Mesenchymal stem cell (in vitro differentiated cells and primary cell): Measurements from ENCODE around the gene OR6B3.

Experiments used
- DNase-seq: peaks from one replicate; pipeline ENCODE4 v3.0.0-alpha.2; 2013
- H2AFZ ChIP-seq: one replicate; pipeline ENCODE4 v1.6.1; 2013; ENCODE audit warnings: low read depth, mild to moderate bottlenecking, control low read depth, inconsistent platforms, low read length, moderate library complexity
- H2AK5ac ChIP-seq: 2 replicates; pipeline ENCODE4 v1.6.1; 2013; ENCODE audit warnings: low read length, moderate library complexity, mild to moderate bottlenecking, inconsistent platforms; ENCODE audit not compliant: severe bottlenecking
- H2BK120ac ChIP-seq: one replicate; pipeline ENCODE4 v1.6.1; 2013; ENCODE audit warnings: low read depth, mild to moderate bottlenecking, inconsistent platforms, low read length, moderate library complexity
- H2BK12ac ChIP-seq, 2 experiments: one replicate each; pipeline ENCODE4 v1.6.1; 2013; ENCODE audit warnings: inconsistent platforms in 2 of 2, low read length in 2 of 2, mild to moderate bottlenecking in 2 of 2, moderate library complexity in 2 of 2, control low read depth in 1 of 2
- H2BK15ac ChIP-seq: one replicate; pipeline ENCODE4 v1.6.1; 2013; ENCODE audit warnings: mild to moderate bottlenecking, low read depth, inconsistent platforms; ENCODE audit not compliant: poor library complexity, severe bottlenecking
- H2BK5ac ChIP-seq: 2 replicates; pipeline ENCODE4 v1.6.1; 2013; ENCODE audit warnings: low read depth, mild to moderate bottlenecking, low read length, control low read depth, inconsistent platforms; ENCODE audit not compliant: poor library complexity, severe bottlenecking
- H3K14ac ChIP-seq, 2 experiments: one replicate each; pipeline ENCODE4 v1.6.1; 2013; ENCODE audit warnings: inconsistent platforms in 2 of 2, low read length in 2 of 2, control low read depth in 1 of 2, mild to moderate bottlenecking in 1 of 2, moderate library complexity in 1 of 2
- H3K18ac ChIP-seq, 2 experiments: one replicate each; pipeline ENCODE4 v1.6.1; 2013; ENCODE audit warnings: inconsistent platforms in 2 of 2, low read length in 2 of 2, control low read depth in 1 of 2, low read depth in 1 of 2, mild to moderate bottlenecking in 1 of 2
- H3K23ac ChIP-seq, 2 experiments: one replicate each; pipeline ENCODE4 v1.6.1; 2013; ENCODE audit warnings: inconsistent platforms in 2 of 2, low read length in 2 of 2, mild to moderate bottlenecking in 2 of 2, moderate library complexity in 2 of 2, control low read depth in 1 of 2
- H3K27ac ChIP-seq: 2 replicates; pipeline ENCODE4 v1.5.1; 2013; ENCODE audit warnings: mild to moderate bottlenecking, moderate library complexity, low read length, control low read depth, inconsistent platforms; ENCODE audit not compliant: poor library complexity, severe bottlenecking
- H3K27me3 ChIP-seq, 2 experiments: 2 replicates each; pipeline versions ENCODE4 v1.6.1 to v1.7.0; 2013; ENCODE audit warnings: low read length in 2 of 2, mild to moderate bottlenecking in 2 of 2, moderate library complexity in 2 of 2, control low read depth in 1 of 2, inconsistent platforms in 1 of 2; ENCODE audit not compliant: control insufficient read depth in 1 of 2, insufficient read depth in 1 of 2
- H3K36me3 ChIP-seq, 2 experiments: 2 replicates each; pipeline versions ENCODE4 v1.6.1 to v1.7.0; 2013; ENCODE audit warnings: low read length in 2 of 2, control low read depth in 1 of 2, inconsistent platforms in 1 of 2, low read depth in 1 of 2, mild to moderate bottlenecking in 1 of 2; ENCODE audit not compliant: insufficient read depth in 2 of 2, control insufficient read depth in 1 of 2
- H3K4ac ChIP-seq, 2 experiments: one replicate each; pipeline ENCODE4 v1.6.1; 2013; ENCODE audit warnings: inconsistent platforms in 2 of 2, low read length in 2 of 2, mild to moderate bottlenecking in 2 of 2, moderate library complexity in 2 of 2, control low read depth in 1 of 2, low read depth in 1 of 2
- H3K4me1 ChIP-seq: 2 replicates; pipeline ENCODE4 v1.6.1; 2013; ENCODE audit warnings: low read depth, low read length, control low read depth; ENCODE audit not compliant: control insufficient read depth, insufficient read depth
- H3K4me2 ChIP-seq: 2 replicates; pipeline ENCODE4 v1.6.1; 2013; ENCODE audit warnings: low read length, mild to moderate bottlenecking, inconsistent platforms; ENCODE audit not compliant: poor library complexity, severe bottlenecking
- H3K4me3 ChIP-seq, 2 experiments: 2 replicates each; pipeline versions ENCODE4 v1.5.1 to v1.7.0; 2013; ENCODE audit warnings: low read length in 2 of 2, mild to moderate bottlenecking in 2 of 2, control low read depth in 1 of 2, low read depth in 1 of 2; ENCODE audit not compliant: insufficient read depth in 1 of 2
- H3K79me1 ChIP-seq: replicated peaks from 2 replicates; pipeline ENCODE4 v1.6.1; 2013; ENCODE audit warnings: mild to moderate bottlenecking, control low read depth, low read length, inconsistent platforms; ENCODE audit not compliant: poor library complexity, severe bottlenecking
- H3K9ac ChIP-seq: 2 replicates; pipeline ENCODE4 v1.7.0; 2013; ENCODE audit warnings: mild to moderate bottlenecking, low read length, moderate library complexity
- H3K9me3 ChIP-seq: 2 replicates; pipeline ENCODE4 v1.7.0; 2013; ENCODE audit warnings: mild to moderate bottlenecking, low read length; ENCODE audit not compliant: control insufficient read depth
- H4K8ac ChIP-seq: one replicate; pipeline ENCODE4 v1.6.1; 2013; ENCODE audit warnings: inconsistent platforms, mild to moderate bottlenecking, low read length, moderate library complexity
- H4K91ac ChIP-seq: one replicate; pipeline ENCODE4 v1.6.1; 2013; ENCODE audit warnings: mild to moderate bottlenecking, low read length, inconsistent platforms
- WGBS: methylation state at CpG from one replicate; pipeline ENCODE4 v1.1.7; 2013; ENCODE audit warnings: mixed read lengths; 5-methylcytosine and 5-hydroxymethylcytosine counted together

OR6B3 gene

DNA sequence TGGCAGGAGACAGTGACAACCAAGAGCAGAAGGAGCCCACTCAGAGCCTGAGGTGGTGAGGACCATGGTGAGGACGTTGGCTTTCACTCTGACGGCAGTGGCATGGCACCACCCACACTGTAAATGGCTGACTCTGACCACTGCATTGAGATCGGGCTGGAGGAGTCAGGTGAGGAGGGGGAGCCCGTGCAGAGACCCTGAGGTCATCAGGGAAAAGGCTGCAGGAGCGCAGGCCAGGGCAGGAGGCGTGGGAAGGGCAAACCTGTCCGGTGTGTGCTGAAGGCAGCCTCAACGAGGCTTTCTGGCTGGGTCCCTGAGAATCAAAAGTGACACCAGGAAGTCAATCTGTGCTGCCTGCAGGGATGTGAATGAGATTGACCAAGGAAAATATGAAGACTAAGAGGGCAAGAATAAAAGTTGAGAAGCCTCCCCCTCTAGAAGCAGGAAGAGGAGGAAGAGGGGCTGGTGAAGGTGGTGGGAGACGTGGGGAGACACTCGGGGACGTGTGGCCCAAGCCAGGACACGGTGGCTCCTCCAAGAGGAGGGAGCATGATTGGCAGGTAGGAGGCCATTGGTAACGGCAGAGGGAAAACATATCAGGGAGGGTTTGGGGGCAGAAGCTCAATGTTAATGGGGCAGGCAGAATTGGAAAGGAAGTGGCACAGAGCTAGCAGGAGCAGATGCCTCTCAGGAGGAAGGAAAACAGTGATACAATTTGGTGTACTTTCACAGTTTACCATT lies 2.0 kb upstream of the OR6B3 start:
- H2BK5ac ChIP-seq = no peak overlapping the region
- no peaks in the 10 kb centered on the region for H3K36me3 ChIP-seq
- H3K18ac ChIP-seq = no peak overlapping the region
- H4K8ac ChIP-seq = no peak overlapping the region
- no peak for DNase-seq
- H3K14ac ChIP-seq = no peak overlapping the region
- H3K4me2 ChIP-seq = no peak overlapping the region
- 60% methylated on average over 13 of the region's 13 CpGs for WGBS
- H3K4ac ChIP-seq = no peak overlapping the region
- peaks cover 5 to 93% of the 10 kb centered on the region in 2 experiments for H3K27me3 ChIP-seq
- H3K4me1 ChIP-seq = no peaks in the 10 kb centered on the region
- H3K27ac ChIP-seq = no peak overlapping the region
- no peak overlapping the region for H2BK120ac ChIP-seq
- H2BK15ac ChIP-seq = no peak overlapping the region
- no peak overlapping the region for H3K23ac ChIP-seq
- H3K4me3 ChIP-seq = no peak overlapping the region
- H2BK12ac ChIP-seq = no peak overlapping the region
- no peak overlapping the region for H3K9ac ChIP-seq
- H2AFZ ChIP-seq = no peak overlapping the region
- no peak overlapping the region for H2AK5ac ChIP-seq
- no peak overlapping the region for H4K91ac ChIP-seq
- no peaks in the 10 kb centered on the region for H3K79me1 ChIP-seq
- H3K9me3 ChIP-seq = no peaks in the 10 kb centered on the region

DNA sequence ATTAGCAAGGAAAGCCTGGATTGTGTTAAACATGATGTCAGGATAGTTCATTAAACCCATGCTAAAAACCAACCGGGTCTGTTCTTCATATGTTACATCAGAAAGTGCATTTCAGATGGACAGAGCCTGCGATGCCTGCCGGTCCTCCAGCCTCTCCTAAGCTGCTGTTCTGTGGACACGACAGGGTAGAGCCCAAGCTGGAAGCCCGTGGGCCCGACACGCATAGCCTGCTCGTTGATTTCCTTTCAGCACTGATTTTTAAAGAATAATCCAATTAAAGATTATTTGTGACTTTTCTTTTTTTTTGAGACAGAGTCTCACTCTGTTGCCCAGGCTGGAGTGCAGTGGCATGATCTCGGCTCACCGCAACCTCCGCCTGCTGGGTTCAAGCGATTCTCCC lies 797 bp downstream of the OR6B3 start:
- no peak overlapping the region for H3K4me2 ChIP-seq
- H2AFZ ChIP-seq = no peak overlapping the region
- H3K4me1 ChIP-seq = no peaks in the 10 kb centered on the region
- no peak overlapping the region for H3K4me3 ChIP-seq
- H2BK12ac ChIP-seq = no peak overlapping the region
- H2BK15ac ChIP-seq = no peak overlapping the region
- H3K79me1 ChIP-seq = no peaks in the 10 kb centered on the region
- H2AK5ac ChIP-seq = no peak overlapping the region
- no peak overlapping the region for H4K8ac ChIP-seq
- no peak overlapping the region for H3K27ac ChIP-seq
- H3K4ac ChIP-seq = no peak overlapping the region
- H3K9ac ChIP-seq = no peak overlapping the region
- no peak overlapping the region for H2BK5ac ChIP-seq
- H3K23ac ChIP-seq = no peak overlapping the region
- WGBS = 89% methylated on average over 11 of the region's 12 CpGs
- peaks cover 5 to 97% of the 10 kb centered on the region in 2 experiments for H3K27me3 ChIP-seq
- no peaks in the 10 kb centered on the region for H3K9me3 ChIP-seq
- H3K14ac ChIP-seq = no peak overlapping the region
- DNase-seq = no peak
- H3K18ac ChIP-seq = no peak overlapping the region
- H4K91ac ChIP-seq = no peak overlapping the region
- H3K36me3 ChIP-seq = no peaks in the 10 kb centered on the region
- H2BK120ac ChIP-seq = no peak overlapping the region

DNA sequence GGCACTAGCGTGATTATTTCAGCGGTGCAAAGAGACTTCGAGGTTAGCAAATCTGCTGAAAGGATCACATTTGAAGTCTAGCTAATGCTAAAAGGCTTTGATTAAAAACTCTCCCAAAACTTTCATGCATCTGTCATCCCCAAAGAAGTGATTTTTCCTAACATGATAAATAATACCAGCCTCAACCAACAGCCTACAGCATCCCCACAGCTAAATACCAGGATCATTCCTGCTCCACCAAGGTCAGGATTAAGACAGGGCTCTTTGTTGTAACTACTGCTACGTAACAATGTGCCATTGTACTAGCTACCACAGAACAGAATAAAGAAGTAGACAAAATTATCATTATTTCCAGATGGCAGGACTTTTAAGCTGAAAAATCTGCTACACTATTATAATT lies 1.6 kb downstream of the OR6B3 start:
- Histone ChIP-seq H3K36me3 (no peaks in the 10 kb centered on the region), H3K27me3 (peaks cover 5 to 97% of the 10 kb centered on the region in 2 experiments), H4K8ac (no peak overlapping the region), H3K23ac (no peak overlapping the region), H3K4me2 (no peak overlapping the region), H4K91ac (no peak overlapping the region), H2BK120ac (no peak overlapping the region), H2BK5ac (no peak overlapping the region), H3K4me1 (no peaks in the 10 kb centered on the region), H3K4me3 (no peak overlapping the region), H2BK15ac (no peak overlapping the region), H3K18ac (no peak overlapping the region), H3K27ac (no peak overlapping the region), H3K79me1 (no peaks in the 10 kb centered on the region), H2AK5ac (no peak overlapping the region), H2AFZ (no peak overlapping the region), H3K14ac (no peak overlapping the region), H2BK12ac (no peak overlapping the region), H3K9me3 (no peaks in the 10 kb centered on the region), H3K4ac (no peak overlapping the region), H3K9ac (no peak overlapping the region)
- WGBS = 90% methylated on average over 3 of the region's 4 CpGs
- DNase-seq = no peak

DNA sequence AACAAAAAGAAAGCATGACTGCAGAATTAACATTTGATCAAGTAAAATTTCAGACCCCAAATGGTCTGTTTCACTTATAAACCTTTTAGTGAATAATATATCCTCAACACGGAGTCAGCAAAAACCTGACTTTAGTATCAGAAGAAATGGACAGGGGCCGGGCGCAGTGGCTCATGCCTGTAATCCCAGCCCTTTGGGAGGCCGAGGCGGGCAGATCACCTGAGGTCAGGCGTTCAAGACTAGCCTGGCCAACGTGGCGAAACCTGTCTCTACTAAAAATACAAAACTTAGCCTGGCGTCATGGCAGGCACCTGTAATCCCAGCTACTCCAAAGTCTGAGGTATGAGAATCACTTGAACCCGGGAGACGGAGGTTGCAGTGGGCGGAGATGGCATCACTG lies 3.0 kb downstream of the OR6B3 start:
- no peak overlapping the region for H2AFZ ChIP-seq
- H3K36me3 ChIP-seq = no peaks in the 10 kb centered on the region
- H3K79me1 ChIP-seq = no peaks in the 10 kb centered on the region
- H3K23ac ChIP-seq = no peak overlapping the region
- H2AK5ac ChIP-seq = no peak overlapping the region
- no peak overlapping the region for H3K4me2 ChIP-seq
- H4K91ac ChIP-seq = no peak overlapping the region
- H3K9me3 ChIP-seq = no peaks in the 10 kb centered on the region
- no peak overlapping the region for H2BK5ac ChIP-seq
- H3K9ac ChIP-seq = no peak overlapping the region
- no peak overlapping the region for H2BK15ac ChIP-seq
- peaks cover 5 to 92% of the 10 kb centered on the region in 2 experiments for H3K27me3 ChIP-seq
- H3K4me1 ChIP-seq = no peaks in the 10 kb centered on the region
- no peak overlapping the region for H2BK120ac ChIP-seq
- H3K4ac ChIP-seq = no peak overlapping the region
- no peak overlapping the region for H2BK12ac ChIP-seq
- H3K27ac ChIP-seq = no peak overlapping the region
- H3K14ac ChIP-seq = no peak overlapping the region
- DNase-seq = no peak
- no peak overlapping the region for H4K8ac ChIP-seq
- WGBS = 88% methylated on average over 10 of the region's 12 CpGs
- H3K18ac ChIP-seq = no peak overlapping the region
- no peak overlapping the region for H3K4me3 ChIP-seq
